K562 (cell line): ENCODE results near the gene COX5A. TPM values are rescaled to one million over a fixed set of nuclear protein-coding genes. Genes with fewer than 3 reads are reported as not detected.

Experiments used
- ATAC-seq: fragments of 200-7000 bp; cut with Tn5 transposase; 3 replicates; pipeline ENCODE4 v1.9.1; 2020; ENCODE audit warnings: moderate library complexity
- BruUV-seq: library from RNA; stranded (reverse); fragments of 400-500 nt; replicated peaks from 2 replicates; lab custom pipeline; 2021; lab: Mats Ljungman, UMichigan
- CTCF ChIA-PET: fragments of 300-600 bp; formaldehyde crosslinking; extraction: SDS; loops from one replicate; lab custom pipeline; 2021; ENCODE audit warnings: low intra/inter-chr PET ratio; lab: Yijun Ruan, JAX
- POLR2A ChIA-PET: fragments of 300-600, 350-650 bp; sonication (Branson Sonifier 250); formaldehyde crosslinking; extraction: SDS; loops from one replicate; lab custom pipeline; 2021; ENCODE audit warnings: antibody characterized with exemption, inconsistent platforms; lab: Yijun Ruan, JAX
- DNase-seq, 4 experiments: peaks; one replicate each; pipeline versions ENCODE4 v3.0.0 to v3.0.0-alpha.2; 2011 to 2018; ENCODE audit warnings: low spot score in 3 of 4, mixed read lengths in 3 of 4; ENCODE audit errors: extremely low read depth in 1 of 4
- FAIRE-seq: peaks from 2 replicates; lab custom pipeline; 2011; peaks lifted over from hg19 to GRCh38; lab: Jason Lieb, UNC
- H2AFZ ChIP-seq: 2 replicates; pipeline ENCODE4 v1.6.0; 2011; ENCODE audit warnings: low read depth, low read length, control low read depth, inconsistent platforms
- H3K27ac ChIP-seq: fragments of 200-600 bp; 3 replicates; pipeline ENCODE4 v1.8.0; 2011; ENCODE audit warnings: low read depth, mild to moderate bottlenecking, control low read depth, inconsistent platforms, low read length, moderate library complexity, mixed read lengths; ENCODE audit errors: extremely low read depth
- H3K27me3 ChIP-seq, 2 experiments: fragments of 300-600 bp in 1 of 2; 2 replicates in 1 of 2; 3 replicates in 1 of 2; pipeline versions ENCODE4 v1.6.0 to v1.8.0; 2011; ENCODE audit warnings: inconsistent platforms in 2 of 2, low read length in 2 of 2, mild to moderate bottlenecking in 1 of 2, mixed read lengths in 1 of 2, moderate library complexity in 1 of 2; ENCODE audit not compliant: control insufficient read depth in 2 of 2, insufficient read depth in 2 of 2
- H3K36me3 ChIP-seq: fragments of 300-600 bp; 3 replicates; pipeline ENCODE4 v1.8.0; 2011; ENCODE audit warnings: mild to moderate bottlenecking, low read length, inconsistent platforms; ENCODE audit not compliant: control insufficient read depth, insufficient read depth
- H3K4me1 ChIP-seq, 2 experiments: fragments of 200-600 bp in 1 of 2; replicated peaks in 1 of 2; 2 replicates in 1 of 2; 3 replicates in 1 of 2; pipeline versions ENCODE4 v1.5.1 to v1.8.0; 2011; ENCODE audit warnings: inconsistent platforms in 2 of 2, low read length in 2 of 2, mild to moderate bottlenecking in 1 of 2, mixed read lengths in 1 of 2, moderate library complexity in 1 of 2; ENCODE audit not compliant: control insufficient read depth in 2 of 2, insufficient read depth in 2 of 2
- H3K4me2 ChIP-seq: 2 replicates; pipeline ENCODE4 v1.6.1; 2011; ENCODE audit warnings: low read length, control low read depth, inconsistent platforms, mixed read lengths; ENCODE audit not compliant: insufficient read depth
- H3K4me3 ChIP-seq: fragments of 200-600 bp; sonication (generic), shearing (Covaris generic); 2 replicates; pipeline ENCODE4 v1.5.1; 2016; ENCODE audit warnings: control low read depth, inconsistent platforms
- H3K79me2 ChIP-seq: fragments of 200-600 bp; 3 replicates; pipeline ENCODE4 v1.8.0; 2011; ENCODE audit warnings: low read length, inconsistent platforms; ENCODE audit not compliant: control insufficient read depth, insufficient read depth
- H3K9ac ChIP-seq, 2 experiments: 2 replicates each; pipeline versions ENCODE4 v1.6.0 to v1.6.1; 2011; ENCODE audit warnings: low read depth in 2 of 2, low read length in 2 of 2, control low read depth in 1 of 2, inconsistent platforms in 1 of 2, mild to moderate bottlenecking in 1 of 2, mixed read lengths in 1 of 2; ENCODE audit not compliant: insufficient read depth in 1 of 2
- H3K9me1 ChIP-seq: one replicate; pipeline ENCODE4 v1.6.0; 2011; ENCODE audit warnings: inconsistent platforms, mild to moderate bottlenecking, low read length, moderate library complexity; ENCODE audit not compliant: control insufficient read depth, insufficient read depth
- H3K9me3 ChIP-seq: replicated peaks from 2 replicates; pipeline ENCODE4 v1.5.1; 2011; ENCODE audit warnings: low read depth, low read length, inconsistent platforms; ENCODE audit not compliant: control insufficient read depth, insufficient read depth
- H4K20me1 ChIP-seq: replicated peaks from 2 replicates; pipeline ENCODE4 v1.6.1; 2011; ENCODE audit warnings: low read length, inconsistent platforms, mixed read lengths; ENCODE audit not compliant: control insufficient read depth, insufficient read depth
- AFF1 ChIP-seq, 2 experiments: fragments of 450-650 bp; IDR thresholded peaks; 2 replicates each; pipeline ENCODE4 v1.6.1; 2018; ENCODE audit warnings: mild to moderate bottlenecking in 2 of 2, low read depth in 1 of 2; ENCODE audit not compliant: partially characterized antibody in 2 of 2
- ARID1B ChIP-seq: fragments of 450-650 bp; IDR thresholded peaks from 2 replicates; pipeline ENCODE4 v1.6.1; 2016; ENCODE audit warnings: antibody characterized with exemption, mild to moderate bottlenecking, inconsistent platforms
- CREBBP ChIP-seq: IDR thresholded peaks from one replicate; pipeline ENCODE4 v1.6.1; 2012; ENCODE audit warnings: low read depth, mild to moderate bottlenecking, control low read depth, inconsistent platforms, low read length
- HDAC6 ChIP-seq: IDR thresholded peaks from 2 replicates; pipeline ENCODE4 v1.6.1; 2012; ENCODE audit warnings: low read depth, mild to moderate bottlenecking, control low read depth, inconsistent platforms, low read length, moderate library complexity
- MLLT1 ChIP-seq, 2 experiments: fragments of 450-650 bp; IDR thresholded peaks; 2 replicates each; pipeline ENCODE4 v1.6.1; 2016
- PCBP2 ChIP-seq: fragments of 200-400 bp; formaldehyde crosslinking; IDR thresholded peaks from 2 replicates; pipeline ENCODE4 v1.6.1; 2018; ENCODE audit warnings: low read length, low read depth, mild to moderate bottlenecking, moderate library complexity; ENCODE audit not compliant: poor library complexity, severe bottlenecking
- PTTG1 ChIP-seq: fragments of 450-650 bp; IDR thresholded peaks from 2 replicates; pipeline ENCODE4 v1.6.1; 2016; ENCODE audit warnings: low read depth, mild to moderate bottlenecking, missing genetic modification characterization, missing compliant biosample characterization
- RFX5 ChIP-seq: IDR thresholded peaks from 2 replicates; pipeline ENCODE4 v1.6.1; 2011; ENCODE audit warnings: low read depth, mild to moderate bottlenecking, improper control_type of control experiment, low read length
- TFE3 ChIP-seq: fragments of 450-650 bp; formaldehyde crosslinking; IDR thresholded peaks from 2 replicates; pipeline ENCODE4 v1.4.0; 2020; ENCODE audit warnings: mild to moderate bottlenecking, mixed read lengths
- ZBTB7A ChIP-seq: IDR thresholded peaks from 2 replicates; pipeline ENCODE4 v1.6.1; 2011; ENCODE audit warnings: low read depth, mild to moderate bottlenecking, low read length, moderate library complexity, borderline replicate concordance; ENCODE audit not compliant: control insufficient read depth
- ZNF347 ChIP-seq: fragments of 450-650 bp; formaldehyde crosslinking; IDR thresholded peaks from 2 replicates; pipeline ENCODE4 v1.4.0; 2020; ENCODE audit warnings: low read depth, mild to moderate bottlenecking, moderate library complexity
- ZNF586 ChIP-seq: fragments of 450-650 bp; formaldehyde crosslinking; conservative IDR thresholded peaks from 2 replicates; pipeline ENCODE4 v1.4.0; 2020; ENCODE audit warnings: mild to moderate bottlenecking, moderate library complexity
- WGBS: fragments of 100-300 bp; shearing (Covaris generic); methylation state at CpG from one replicate; pipeline ENCODE4 v1.1.6; 2016; ENCODE audit warnings: low coverage, mixed read lengths; ENCODE audit not compliant: insufficient coverage; ENCODE audit errors: missing lambda C conversion rate; 5-methylcytosine and 5-hydroxymethylcytosine counted together
- in situ Hi-C: fragments of 300-500 bp; cut with MboI; formaldehyde crosslinking; loops from 4 replicates; pipeline ENCODE4 v1.15.0; 2018; ENCODE audit warnings: inconsistent platforms, mixed read lengths
- intact Hi-C: fragments of 100-400 bp; cut with micrococcal nuclease; formaldehyde crosslinking; loops from 2 replicates; pipeline ENCODE4 v1.14.2; 2022
- polyA plus RNA-seq, 8 experiments: library from polyadenylated mRNA; depleted of rRNA in 4 of 8; stranded (reverse) in 5 of 8; unstranded in 3 of 8; fragments of >200 nt; fragmentation: Nextera tagmentation in 2 of 8; fragmentation: Illumina TruSeq in 1 of 8; extraction: Ambion mirVana in 2 of 8; extraction: Trizol in 1 of 8; gene quantifications; 2 replicates each; pipeline versions ENCODE4 v1.2.1 to v1.2.3, GENCODE V29; 2011 to 2014; ENCODE audit warnings: inconsistent platforms in 1 of 8, missing spikeins in 1 of 8
- total RNA-seq, 7 experiments: library from RNA; depleted of rRNA in 6 of 7; stranded (reverse); fragments of >200 nt in 6 of 7; fragmentation: Illumina TruSeq in 2 of 7; extraction: Trizol in 2 of 7; gene quantifications; 2 replicates each; pipeline versions ENCODE4 v1.2.1 to v1.2.3, GENCODE V29; 2011 to 2021; ENCODE audit warnings: low replicate concordance in 1 of 7

COX5A gene
- total and polyA plus RNA-seq, 9 of the 15 experiments (the other 6 are each of a cell fraction or from before 2014, with no cell fraction given): 86.8 to 553 (median 371) TPM

GRCh38 chr15:74935193-74935592 is 2.7 kb downstream of the COX5A start (continued):
- TF ChIP-seq MLLT1 (IDR thresholded peaks at IDR 0.05): peak in 1 of 2 experiments; percentile 46; a peak in 1 of 4 replicates
- TF ChIP-seq AFF1 (IDR thresholded peaks at IDR 0.05; ENCODE audit: low read depth in 1 of 2, partially characterized antibody in 2 of 2): peak in 1 of 2 experiments; percentile 44
- TF ChIP-seq, all 486 proteins: peak for 15; not testable (repeated sequence) for 471

GRCh38 chr15:74933573-74933972 is 4.3 kb downstream of the COX5A start:
- Histone ChIP-seq H4K20me1 (peaks cover 9% of the 10 kb centered on the region), H3K79me2 (peaks cover 92% of the 10 kb centered on the region), H3K27me3 (no peaks in the 10 kb centered on the region), H3K4me1 (peaks cover 19 to 27% of the 10 kb centered on the region in 2 experiments), H3K9me3 (no peaks in the 10 kb centered on the region), H2AFZ (no peak overlapping the region), H3K4me3 (no peak overlapping the region; the same call in 1 of the 2 replicates), H3K4me2 (peak overlapping the region; percentile 40), H3K36me3 (peaks cover 72% of the 10 kb centered on the region), H3K9ac (no peak overlapping the region), H3K9me1 (no peaks in the 10 kb centered on the region), H3K27ac (no peak overlapping the region)
- no peak for DNase-seq
- WGBS: 11% methylated on average over 2 of the region's 2 CpGs
- ChIA-PET CTCF (interaction anchor here (0.7 kb wide), 1 partner anchor 423 kb away, joined by 4 read pairs; no protein-coding TSS in a partner anchor), POLR2A (interaction anchor here (0.6 to 3.1 kb wide), 11 partner anchors 9 to 498 kb away, joined by 3 to 15 read pairs (median 5); partner anchors contain the start of genes FAM219B and PPCDC)
- in situ Hi-C loops: no loop called here
- no TSS peak for BruUV-seq
- intact Hi-C loops: no loop called here
- ATAC-seq: no peak
- FAIRE-seq: peak; percentile 11
- TF ChIP-seq CREBBP: no peak
- no peak for TF ChIP-seq TFE3 (CRISPR knock-in tag)
- no peak for TF ChIP-seq RFX5
- no peak for TF ChIP-seq PTTG1
- TF ChIP-seq ZNF347 (CRISPR knock-in tag): no peak
- no peak for TF ChIP-seq HDAC6
- TF ChIP-seq ARID1B: no peak
- no peak for TF ChIP-seq ZNF586
- TF ChIP-seq ZBTB7A: no peak
- TF ChIP-seq PCBP2: no peak
